GM18870 (cell line): ENCODE data around the gene FCER1G.

Experiments
- ATAC-seq: cut with Tn5 transposase; IDR thresholded peaks from one replicate; pipeline ENCODE4 v1.9.1; 2021; ENCODE audit warnings: moderate library complexity; ENCODE audit not compliant: unreplicated experiment

FCER1G gene

DNA sequence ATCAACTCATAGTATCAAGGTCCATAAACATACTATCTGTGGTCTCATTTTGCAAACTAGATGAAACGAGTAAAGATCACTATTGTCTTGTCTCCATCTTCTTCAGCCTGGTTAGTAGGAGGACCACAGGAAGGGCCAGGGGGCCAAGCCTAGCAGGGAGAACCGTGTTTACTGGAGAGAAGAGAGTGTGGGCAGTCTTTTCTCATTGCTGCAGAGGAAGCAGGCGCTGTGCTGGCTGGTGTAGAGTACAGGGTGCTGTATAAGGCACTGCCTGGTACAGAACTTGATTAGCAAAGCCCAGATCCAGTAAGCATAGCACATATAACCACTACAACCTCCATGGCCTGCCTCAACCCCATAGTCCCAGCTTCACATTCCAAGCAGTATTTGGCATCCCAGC is 27.8 kb upstream of the FCER1G start:
- no peak for ATAC-seq

DNA sequence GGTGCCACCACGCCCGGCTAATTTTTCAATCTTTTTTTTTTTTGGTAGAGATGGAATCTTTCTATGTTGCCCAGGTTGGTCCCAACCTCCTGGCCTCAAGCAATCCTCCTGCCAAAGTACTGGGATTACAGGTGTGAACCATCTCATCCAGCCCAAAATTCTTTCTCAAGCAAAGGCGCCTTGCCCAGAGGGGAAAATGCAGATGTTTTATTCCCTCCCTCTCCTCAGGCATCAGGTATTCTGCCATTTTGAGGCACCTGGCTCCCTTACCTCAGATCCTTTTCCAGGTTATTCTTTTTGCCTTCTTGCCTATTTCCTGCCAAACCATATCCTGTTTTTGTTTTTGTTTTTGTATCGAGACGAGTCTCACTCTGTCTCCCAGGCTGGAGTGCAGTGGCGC is 26.7 kb upstream of the FCER1G start:
- no peak for ATAC-seq

DNA sequence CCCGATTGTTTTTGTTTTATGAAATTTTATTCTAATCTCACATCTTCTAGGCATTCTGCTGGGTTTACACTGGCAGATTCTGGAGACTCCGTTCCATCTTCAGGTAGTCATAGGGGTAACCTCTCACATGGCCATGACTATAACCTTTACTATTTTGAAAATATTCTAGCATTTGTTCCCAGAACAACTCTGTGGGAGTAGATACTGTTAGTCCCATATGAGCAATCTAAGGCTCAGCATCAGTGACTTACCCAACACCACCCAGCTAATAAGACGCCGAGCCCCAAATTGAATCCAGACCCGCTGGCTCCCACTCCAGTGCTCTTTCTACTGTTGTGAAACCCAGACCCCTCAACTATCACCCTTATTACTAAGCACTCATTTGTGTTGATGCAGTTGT is 26.1 kb upstream of the FCER1G start:
- no peak for ATAC-seq

DNA sequence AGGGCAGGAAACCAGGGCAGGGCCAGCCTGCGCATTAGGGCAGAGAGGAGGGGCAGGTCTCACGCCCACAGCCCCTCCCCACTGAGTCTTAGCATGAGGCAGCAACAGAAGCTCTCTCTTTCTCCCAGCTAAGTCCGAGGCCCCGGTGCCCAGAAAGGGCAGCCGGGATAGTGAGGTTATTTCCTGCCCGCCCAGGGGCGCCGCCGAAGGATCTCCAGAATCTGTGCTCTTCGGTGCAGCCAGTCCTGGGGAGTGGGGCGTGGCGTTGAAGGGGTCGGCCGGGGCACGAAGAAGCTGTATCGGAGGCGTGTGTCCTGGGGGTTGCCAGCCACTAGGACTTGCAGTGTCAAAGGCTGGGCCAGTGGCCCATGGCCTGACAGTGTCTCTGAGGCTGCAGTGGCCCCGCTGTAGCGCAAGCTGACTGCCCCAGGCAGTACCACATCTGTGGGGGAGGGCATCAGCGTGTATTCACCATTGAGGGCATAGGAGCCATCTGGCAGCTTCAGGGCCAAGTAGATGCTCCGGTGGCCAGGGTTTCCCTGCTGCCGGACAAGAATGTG is 24.1 kb upstream of the FCER1G start:
- ATAC-seq: no peak

DNA sequence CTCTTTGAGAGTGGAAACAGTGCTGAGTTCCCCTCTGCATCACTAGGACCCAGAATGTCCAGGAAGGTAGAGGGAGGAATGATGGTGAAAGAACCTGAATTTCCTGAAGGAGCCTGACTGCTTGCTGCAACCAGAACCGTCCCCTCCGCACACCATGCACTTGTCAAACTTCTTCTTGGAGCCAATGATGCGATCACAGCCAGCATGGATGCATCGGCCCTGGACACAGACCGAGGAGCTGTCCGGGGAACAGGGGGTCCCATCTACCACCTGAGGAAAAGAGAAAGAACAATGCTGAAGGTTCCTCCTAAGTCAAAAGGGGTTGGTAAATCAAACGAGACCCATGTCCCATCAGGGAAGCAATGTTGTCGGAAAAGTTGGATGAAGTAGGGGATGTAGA is 23.1 kb upstream of the FCER1G start:
- no peak for ATAC-seq

DNA sequence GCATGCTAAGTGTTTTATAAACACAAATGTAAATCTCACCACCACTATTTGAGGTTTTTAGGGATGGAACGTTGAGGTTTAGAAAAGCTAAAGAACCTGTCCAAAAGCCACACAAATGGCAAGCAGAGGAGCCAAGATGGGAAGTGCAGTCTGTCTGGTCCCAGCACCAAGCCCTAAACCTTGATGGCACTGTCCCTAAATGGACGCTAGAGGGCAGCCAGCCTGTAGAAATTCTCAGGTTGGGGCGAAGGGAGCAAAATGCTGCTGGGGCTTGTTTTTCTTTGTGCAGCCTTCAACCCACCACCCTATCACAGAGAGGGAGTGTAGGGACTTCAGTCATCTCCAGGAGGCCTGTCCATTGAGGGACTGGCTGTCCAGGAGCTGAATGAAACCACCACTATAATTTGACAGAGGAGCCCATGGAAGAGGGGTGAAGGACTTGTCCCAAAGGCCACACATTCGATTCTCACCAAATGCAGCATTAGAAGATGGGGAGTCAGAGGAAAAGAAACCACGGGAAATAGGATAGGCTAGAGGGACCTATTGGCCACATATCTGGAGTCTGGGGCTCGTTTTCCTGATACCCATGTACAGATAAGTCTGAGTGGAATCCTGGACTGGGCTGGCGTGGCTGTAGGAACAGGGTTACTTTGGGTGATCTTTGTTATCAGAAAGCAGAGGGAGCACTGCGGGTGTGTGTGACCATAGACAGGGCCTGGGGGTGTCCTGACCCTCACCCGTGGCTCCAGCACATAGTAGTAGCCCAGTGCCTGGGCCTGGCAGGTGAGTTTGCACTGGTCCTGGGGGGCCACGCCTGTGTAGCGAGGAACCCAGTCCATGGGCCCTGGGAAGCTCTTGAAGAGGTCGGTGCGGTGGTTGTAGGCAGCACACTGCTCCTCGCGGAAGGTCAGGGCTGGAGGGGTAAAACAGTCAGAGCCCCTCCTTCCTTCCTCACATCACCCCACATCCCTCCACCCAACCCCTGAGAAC is 22.3 kb upstream of the FCER1G start:
- ATAC-seq: peak; percentile 57

DNA sequence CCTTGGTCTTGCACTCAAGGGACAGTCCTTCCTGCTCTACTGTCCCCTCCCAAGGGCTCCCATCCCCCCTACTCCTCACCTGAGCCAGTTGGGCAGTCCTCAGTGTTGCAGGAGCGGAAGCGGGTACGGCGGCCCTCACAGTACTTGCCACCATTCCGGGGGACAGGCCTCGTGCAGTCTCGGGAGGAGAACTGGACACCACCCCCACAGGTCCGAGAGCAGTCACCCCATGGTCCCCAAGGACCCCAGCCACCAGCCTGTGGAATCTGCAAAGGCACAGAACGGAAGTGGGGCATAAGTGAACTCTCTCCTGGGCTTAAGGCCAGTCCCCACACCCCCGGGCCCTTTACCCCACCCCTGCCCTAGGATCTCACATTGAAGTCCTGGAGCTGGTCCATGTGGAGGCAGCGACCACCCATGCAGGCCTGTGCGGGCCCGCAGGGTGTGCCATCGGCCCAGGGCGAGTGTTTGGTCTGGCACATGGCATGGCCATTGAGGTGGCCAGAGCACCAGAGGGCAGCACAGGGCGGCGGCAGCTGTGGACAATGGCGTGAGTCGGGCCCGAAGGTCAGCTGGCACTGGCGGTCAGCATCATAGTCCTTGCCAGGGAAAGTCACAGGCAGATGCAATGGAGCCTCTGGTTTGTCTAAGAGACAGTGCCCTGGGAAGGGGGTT is 21.4 kb upstream of the FCER1G start:
- ATAC-seq: no peak

DNA sequence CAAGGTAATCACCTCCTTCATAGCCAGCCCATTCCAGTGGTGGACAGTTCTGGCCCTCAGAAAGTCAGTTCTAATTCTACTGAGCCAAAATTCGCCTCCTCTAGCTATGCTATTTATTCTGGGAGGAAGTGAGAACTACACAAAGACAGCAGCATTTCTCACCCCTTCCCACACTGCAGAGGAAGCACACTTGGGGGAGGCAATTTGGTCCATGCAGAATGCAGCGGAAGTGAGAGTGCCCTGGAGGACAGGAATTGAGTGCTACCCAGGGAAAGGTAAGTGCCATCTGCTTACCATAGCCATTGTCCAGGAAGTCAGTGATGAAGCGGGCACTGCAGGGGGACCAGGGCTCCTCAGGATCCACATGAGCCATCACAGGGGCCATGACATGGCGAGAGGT is 19.9 kb upstream of the FCER1G start:
- ATAC-seq: no peak

DNA sequence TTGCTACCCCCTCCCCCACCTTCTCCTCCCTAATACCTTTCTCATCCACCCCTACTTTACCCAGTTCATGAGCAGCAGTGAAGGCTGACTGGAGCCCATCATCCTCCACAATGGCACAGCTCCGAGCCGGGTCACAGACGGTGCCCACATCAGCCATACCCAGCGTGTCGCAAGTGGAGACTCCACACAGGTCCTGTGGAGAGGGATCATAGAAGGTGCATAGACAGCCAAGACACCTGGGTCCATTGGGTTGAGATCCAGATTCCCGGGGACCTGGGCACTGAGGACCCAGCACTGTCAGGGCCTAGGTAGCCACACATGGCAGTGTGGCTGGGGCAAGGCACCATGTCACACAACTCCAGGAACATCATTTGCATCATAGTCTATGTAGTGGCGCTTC is 19.0 kb upstream of the FCER1G start:
- ATAC-seq: no peak

DNA sequence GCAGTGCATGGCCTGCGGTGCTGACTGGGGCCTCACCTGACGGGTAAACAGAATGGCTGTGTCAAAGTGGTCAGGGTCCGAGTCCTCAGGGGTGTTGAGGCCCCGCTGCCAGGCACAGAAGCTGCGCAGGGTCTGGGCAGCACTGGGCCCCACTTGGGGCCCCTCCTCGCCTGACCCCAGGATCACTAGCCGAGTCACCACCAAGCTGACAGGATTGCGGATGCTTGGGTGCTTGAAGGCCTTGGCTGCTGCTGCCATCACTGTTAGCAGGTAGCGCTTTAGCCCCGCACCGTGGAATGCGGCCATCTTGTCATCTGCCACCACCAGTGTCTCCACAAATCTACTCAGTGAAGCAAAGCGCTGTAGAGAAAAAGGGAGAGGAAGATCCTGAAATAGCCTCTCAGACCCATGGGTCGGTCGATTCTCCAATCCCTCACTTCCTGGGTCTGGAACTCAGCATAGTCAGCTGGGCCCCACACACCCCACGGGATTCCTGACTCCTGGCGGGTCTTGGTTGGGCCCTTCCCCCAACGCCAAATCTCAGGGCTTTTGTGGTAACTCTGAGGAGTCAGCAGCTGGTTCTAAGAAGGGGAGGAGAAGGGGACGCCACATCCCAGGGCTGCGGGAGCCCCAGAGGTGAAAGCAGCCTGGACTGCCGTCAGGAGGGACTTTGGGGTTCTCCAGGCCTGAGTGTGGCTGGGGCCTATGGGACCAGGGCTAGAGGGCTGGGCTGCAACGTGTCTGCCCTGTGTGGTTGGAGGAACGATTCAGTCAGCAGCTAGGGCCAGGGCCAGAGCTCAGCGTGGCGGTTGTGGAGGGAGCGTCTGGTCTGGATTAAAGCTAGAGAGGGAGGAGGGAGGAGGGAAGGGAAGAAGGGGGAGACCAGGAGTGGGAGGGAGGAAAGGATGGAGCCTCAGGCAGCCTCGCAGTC is 18.3 kb upstream of the FCER1G start:
- no peak for ATAC-seq

DNA sequence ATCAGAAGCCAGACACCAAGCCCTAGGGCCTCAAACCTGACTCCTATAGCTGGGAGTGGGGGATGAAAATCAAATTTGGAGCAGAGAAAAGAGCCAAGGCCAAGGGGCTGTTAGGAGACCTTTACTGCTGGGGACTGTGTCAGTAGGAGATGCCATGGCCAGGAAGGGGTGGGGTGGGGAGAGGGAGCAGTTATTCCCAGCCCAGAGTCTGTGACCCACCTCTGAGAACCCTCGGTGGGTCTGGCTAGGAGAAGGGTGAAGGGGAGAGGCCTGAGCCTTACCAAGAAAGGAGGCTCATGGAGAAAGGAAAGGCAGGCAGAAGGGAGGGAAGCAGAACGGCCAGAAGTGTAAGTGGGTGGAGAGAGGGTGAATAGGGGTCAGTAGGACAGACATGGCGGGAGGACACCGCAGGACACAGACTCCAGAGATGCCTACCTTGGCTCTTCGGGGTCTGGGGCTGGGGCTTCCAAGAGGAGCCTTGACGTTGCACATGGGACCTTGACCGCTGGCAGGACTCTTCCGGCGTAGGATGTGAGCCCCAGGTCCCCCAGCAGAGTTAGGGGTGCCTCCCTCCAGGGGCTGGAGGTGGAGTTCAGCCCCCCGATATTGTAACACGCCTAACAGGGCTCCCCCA is 17.4 kb upstream of the FCER1G start:
- ATAC-seq: no peak

DNA sequence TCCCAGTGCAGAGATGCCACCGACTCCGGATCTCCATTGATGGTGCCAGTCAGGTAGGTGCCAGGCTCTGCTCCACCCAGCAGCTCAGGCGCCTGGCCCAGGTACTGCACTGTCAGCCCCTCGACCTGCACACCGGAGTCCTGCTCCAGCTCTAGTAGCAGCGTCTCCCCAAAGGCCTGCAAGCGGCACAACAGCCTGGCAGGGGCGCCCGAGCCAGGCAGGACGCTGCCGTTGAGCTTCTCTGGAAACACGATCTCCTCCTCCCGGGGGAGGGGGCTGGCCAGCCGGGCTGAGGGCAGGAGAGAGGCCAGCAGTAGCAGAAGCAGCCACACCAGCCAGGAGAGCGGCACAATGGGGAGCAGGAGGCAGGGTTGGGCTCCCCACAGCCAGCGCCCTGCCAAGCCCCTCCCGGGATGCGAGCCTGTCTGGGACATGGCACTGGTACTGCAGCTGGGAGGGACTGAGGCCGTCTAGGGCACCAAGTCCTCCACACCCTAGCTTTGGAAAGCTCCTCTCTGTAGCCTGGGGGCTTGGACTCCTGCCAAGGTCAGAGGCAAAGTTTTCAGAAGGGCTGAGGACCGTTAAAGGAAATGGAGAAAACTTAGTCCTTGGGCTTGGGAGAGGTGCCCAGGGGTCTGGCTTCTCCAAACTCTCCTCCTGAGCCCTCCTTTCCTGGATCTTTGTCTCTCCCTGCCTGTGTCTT is 16.8 kb upstream of the FCER1G start:
- no peak for ATAC-seq

DNA sequence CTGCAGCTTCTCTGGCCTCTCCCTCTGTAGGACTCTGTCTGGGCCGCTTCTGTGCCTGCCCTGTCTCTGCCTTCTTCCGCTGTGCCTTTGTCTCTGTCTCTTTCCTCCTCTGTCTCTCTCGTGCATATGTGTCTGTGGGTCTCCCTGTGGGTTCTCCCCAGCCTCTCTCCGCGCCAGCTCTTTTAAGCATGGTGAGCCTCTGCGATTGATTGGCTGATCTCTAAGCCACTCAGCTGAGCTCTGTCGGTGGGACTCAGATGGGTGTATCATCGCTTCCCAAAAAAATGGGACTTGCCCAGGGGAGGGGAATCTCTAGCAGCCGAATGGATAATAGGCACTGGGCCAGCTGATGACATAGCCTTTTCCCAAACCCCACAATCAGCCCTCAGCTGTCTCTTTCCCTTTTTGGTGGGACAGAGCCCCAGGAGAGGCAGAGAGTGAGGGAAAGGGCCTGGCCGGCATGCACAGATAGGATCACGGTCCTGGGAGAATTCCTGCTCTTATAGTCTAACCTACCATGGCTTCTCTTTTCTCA is 16.1 kb upstream of the FCER1G start, which contains the start of gene ADAMTS4:
TSS of gene ADAMTS4 (minus strand) at position 158 of the 535 bp plus-strand sequence. CDS start 427 bp downstream, outside the sequence.
- no peak for ATAC-seq

DNA sequence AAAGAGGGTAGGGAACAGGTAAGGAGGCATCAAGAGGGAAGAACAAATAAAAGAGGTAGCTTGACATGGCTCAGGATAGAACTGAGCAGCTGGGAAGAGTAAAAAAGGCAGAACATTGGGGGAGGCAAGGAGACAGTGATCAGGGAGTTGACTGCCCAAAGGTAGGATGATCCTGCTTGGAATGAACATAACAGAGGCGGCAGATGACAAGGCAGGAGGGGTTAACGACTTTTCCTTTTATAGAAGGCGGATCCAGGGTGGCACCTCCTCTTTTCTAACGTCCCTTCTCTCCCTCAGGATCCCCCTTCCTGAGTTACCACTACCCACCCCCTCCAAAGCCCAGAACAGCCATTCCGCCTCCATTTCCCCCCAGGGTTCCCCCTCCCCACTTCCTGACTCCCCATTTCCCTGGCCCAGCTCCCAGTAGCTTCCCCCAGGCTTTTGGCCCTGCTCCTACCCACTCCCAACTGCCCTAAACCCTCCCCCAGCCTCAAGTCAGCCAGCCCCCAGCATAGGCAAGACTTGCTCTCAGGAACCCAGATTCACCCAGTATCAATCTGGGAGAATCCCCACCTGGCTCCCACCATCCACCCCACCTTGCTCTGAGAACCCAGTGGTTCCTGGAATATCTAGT is 15.5 kb upstream of the FCER1G start:
- ATAC-seq: no peak

DNA sequence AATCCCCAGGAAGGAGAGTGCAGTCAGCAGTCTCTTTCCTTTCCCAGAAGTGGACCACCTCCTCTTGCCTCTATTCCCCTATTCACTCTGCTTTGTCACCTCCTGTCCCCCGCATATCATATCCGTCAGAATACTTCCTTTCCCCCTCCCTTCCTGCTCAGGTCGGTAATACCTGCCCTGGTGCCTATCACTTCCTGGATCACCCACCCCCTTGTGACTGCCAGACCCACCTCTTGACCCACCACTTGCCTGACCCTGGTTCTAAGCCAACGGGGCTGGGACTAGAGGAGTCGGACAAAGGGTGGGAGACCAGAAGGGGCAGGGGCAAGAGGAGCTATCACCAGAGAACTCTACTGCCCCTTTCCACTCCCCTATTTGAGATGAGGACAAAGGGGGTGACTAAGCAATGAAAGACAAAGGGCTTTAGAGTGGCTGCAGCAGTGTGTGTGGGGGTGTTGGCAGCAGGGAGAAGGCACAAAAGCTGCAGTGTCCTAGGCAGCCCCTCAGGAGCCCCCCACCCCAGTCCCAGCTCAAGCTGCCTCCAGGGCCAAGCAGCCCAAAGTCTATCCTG is 14.6 kb upstream of the FCER1G start:
- ATAC-seq: no peak

DNA sequence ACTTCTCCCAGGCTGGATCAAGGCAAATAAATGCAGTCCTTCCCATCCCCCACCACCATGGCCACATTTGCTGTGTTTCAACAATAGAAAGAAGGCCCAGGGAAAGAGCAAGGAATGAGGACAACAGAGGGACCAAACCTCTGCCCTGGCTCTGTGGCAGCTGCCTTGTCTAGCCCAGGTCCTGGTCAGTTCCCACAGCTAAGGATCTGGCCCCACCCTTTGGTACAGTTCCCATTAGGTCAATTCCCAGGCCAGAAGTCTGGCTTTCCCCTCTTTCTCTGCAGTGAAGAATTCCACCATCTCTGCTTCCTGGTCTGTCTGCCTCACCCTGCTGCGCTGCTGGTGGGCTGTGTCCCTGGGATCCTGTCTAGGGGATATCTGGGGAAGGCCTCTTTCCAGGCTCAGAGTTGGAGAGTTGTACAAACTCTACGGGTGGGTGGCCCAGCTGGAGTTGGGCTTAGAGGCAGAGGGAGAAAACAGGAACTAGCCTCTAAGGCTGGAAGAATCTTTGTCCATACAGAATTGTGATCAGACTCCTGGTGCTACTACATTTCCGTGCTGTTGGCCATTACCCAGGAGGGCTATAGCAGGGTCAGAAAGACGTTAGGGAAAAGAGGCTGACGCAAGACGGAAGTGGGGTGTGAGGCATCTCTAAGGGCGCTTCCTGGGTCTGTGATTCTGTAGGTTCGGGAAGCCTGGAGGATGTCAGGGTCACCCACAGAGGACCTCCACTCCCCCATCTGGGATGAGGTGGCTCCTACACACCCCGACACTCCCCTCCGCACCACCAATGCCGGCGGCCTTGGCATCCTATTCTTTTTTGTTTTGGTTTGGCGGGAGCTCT is 13.9 kb upstream of the FCER1G start:
- no peak for ATAC-seq

DNA sequence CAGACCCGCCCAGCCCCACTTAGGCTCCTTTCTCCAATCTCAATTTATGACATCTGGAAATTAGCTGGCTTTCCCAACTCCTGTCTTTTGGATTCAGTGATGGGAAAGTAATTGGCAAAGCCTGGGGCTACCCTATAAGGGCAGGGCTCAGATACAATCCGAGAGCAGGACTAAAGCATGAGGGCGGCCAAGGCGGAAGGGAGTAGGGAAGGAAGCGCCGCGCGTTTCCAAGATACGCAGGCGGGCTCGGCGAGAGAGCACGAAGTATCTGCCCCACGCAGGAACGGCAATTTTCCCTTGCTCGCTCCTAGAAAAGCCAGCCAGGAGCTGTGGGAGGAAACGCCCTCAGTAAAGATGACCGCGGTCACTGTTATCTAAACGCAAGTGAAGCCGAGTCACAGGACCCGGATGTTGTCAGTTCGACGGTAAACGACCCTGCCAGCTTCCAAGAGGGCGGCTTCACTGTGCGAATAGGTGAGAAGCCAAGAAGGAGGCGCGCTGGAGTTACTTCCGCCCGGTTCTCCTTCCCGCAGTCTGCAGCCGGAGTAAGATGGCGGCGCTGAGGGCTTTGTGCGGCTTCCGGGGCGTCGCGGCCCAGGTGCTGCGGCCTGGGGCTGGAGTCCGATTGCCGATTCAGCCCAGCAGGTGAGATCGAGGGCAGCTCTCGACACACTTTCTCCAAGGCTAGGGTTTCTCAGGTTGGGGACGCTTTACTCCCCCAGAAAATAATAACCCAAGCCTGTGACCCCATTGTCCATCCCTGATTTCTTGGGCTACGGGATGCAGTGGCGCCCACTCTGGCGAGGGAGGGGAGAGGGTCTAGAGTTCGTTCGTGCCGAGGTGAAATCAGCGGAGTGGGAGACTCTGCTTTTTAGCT is 13.0 kb upstream of the FCER1G start, which contains the start of gene NDUFS2:
TSS of gene NDUFS2 (plus strand) at position 532 of the 877 bp plus-strand sequence. CDS start at position 551, 19 bp downstream.
- peak; percentile 74 for ATAC-seq
